Upper lobe of right lung (tissue), 1 donor: ENCODE results near the gene FER1L5. TPM values are rescaled to one million over a fixed set of nuclear protein-coding genes. Genes with fewer than 3 reads are reported as not detected.

Experiments used
- ATAC-seq: fragments of 200-7000 bp; cut with Tn5 transposase; one replicate; pipeline ENCODE4 v1.9.1; 2020; ENCODE audit warnings: mild to moderate bottlenecking, moderate library complexity
- DNase-seq: peaks from one replicate; pipeline ENCODE4 v3.0.0-alpha.2; 2020
- H3K27ac ChIP-seq: fragments of 200-600 bp; one replicate; pipeline ENCODE4 v1.8.0; 2022
- H3K27me3 ChIP-seq: fragments of 200-600 bp; one replicate; pipeline ENCODE4 v1.8.0; 2022; ENCODE audit warnings: mild to moderate bottlenecking
- H3K36me3 ChIP-seq: fragments of 200-600 bp; one replicate; pipeline ENCODE4 v1.8.0; 2022
- H3K4me1 ChIP-seq: fragments of 200-600 bp; one replicate; pipeline ENCODE4 v1.8.0; 2022
- H3K4me3 ChIP-seq: fragments of 200-600 bp; one replicate; pipeline ENCODE4 v1.8.0; 2022; ENCODE audit warnings: mild to moderate bottlenecking
- H3K9me3 ChIP-seq: fragments of 200-600 bp; one replicate; pipeline ENCODE4 v1.8.0; 2022
- CTCF ChIP-seq: fragments of 200-600 bp; IDR thresholded peaks from one replicate; pipeline ENCODE4 v1.8.0; 2022; ENCODE audit warnings: antibody characterized with exemption
- intact Hi-C: fragments of 100-400 bp; cut with DNase I; formaldehyde crosslinking; loops from one replicate; pipeline ENCODE4 v1.11.0; 2022
- total RNA-seq: library from RNA; stranded (reverse); fragmentation: NEBNext Ultra II Directional; extraction: Animal tissue kit (Norgen Biotek cat#: 25700); gene quantifications from one replicate; pipeline ENCODE4 v1.2.1, GENCODE V29; 2021
- donor health status: DM: no; HTN: yes; CAD: no; lungs with severe emphysema.

FER1L5 gene
- total RNA-seq, 1 donor from 2014 or later, result 0.14 TPM

DNA sequence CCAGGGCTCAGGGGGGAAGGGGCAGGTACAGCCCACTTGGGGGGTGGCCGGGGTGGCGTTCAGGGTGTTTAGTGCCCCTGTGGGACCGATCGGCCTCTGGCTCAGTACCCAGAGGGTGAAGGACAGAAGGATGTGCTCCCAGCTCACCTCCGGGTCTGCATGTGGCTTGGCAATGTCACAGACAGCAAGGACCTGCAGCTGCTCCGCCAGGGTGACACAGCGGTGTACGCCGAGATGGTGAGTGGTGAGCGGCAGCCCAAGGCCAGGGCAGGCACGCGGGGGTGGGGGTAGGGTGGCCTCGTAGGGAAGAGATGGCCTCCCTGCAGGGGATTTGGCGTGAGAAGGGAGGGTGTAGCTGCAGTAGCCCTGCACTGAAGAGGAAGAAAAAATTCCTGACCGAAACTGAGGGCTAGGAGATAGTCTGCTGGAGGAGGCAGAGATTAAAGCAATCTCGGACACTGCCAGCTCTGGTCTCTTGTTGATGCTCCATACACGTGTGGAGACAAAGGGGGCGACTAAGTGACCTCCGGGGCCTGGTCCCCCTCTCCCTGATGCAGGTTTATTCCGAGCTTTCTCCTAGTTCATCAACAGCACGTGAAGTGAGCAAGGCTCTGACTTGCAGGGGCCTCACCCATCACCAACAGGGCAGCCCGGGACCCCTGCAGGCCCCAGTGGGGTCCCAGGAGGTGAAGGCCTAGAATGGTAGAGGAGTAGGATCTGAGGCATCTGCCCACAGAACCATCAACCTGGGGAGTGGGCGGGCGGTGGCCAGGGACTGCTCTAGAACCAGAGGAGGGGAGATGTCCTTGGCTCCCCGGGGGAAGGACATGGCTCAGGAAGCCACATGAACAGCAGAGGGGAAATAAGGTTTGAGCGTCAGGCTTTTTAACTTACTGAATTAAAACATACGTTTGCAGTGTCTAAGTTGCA, 45.4 kb downstream of the FER1L5 start:
- no peak for TF ChIP-seq CTCF
- DNase-seq (no peak), ATAC-seq (no peak)
- intact Hi-C loops, result no loop called here
- Histone ChIP-seq H3K4me3 (no peak overlapping the region), H3K27ac (no peak overlapping the region), H3K27me3 (no peaks in the 10 kb centered on the region), H3K36me3 (no peaks in the 10 kb centered on the region), H3K4me1 (peaks cover 11% of the 10 kb centered on the region), H3K9me3 (no peaks in the 10 kb centered on the region)

GRCh38 chr2:96688649-96689430, 46.3 kb downstream of the FER1L5 start:
- TF ChIP-seq CTCF, result no peak
- H3K27ac ChIP-seq, result no peak overlapping the region
- H3K36me3 ChIP-seq, result no peaks in the 10 kb centered on the region
- H3K9me3 ChIP-seq, result no peaks in the 10 kb centered on the region
- no peak for ATAC-seq
- no peak overlapping the region for H3K4me3 ChIP-seq
- peaks cover 11% of the 10 kb centered on the region for H3K4me1 ChIP-seq
- no peak for DNase-seq
- no peaks in the 10 kb centered on the region for H3K27me3 ChIP-seq
- intact Hi-C loops, result no loop called here

DNA sequence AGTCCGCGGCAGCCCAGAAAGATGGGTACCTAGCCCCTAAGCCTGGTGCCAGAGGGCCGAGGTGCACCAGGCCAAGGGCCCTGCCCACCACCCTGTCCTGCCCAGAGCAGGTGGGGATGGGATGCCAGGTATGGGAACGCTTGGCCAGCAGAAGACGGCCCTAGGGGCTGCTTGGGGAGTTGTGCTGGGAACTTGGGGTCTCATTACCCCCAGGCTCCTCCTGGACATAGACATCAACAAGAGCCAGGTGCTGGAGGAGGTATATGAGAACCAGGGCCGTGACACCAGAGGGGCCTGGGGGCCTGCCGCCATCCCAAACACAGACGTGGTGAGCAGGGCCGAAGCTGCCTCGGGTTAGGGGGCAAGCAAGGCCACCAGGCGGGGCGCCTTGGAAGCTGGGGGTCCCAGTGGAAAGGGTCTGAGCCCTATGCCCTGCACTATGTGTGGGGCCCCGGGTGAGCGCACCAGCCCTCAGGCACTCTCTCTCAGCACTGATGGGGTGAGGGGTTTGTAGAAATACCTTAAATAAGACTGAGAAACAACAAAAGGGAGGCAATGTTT, 46.9 kb downstream of the FER1L5 start:
- no peaks in the 10 kb centered on the region for H3K36me3 ChIP-seq
- no peak for TF ChIP-seq CTCF
- peaks cover 11% of the 10 kb centered on the region for H3K4me1 ChIP-seq
- ATAC-seq (no peak), DNase-seq (no peak)
- H3K27ac ChIP-seq, result no peak overlapping the region
- H3K9me3 ChIP-seq, result no peaks in the 10 kb centered on the region
- H3K27me3 ChIP-seq, result no peaks in the 10 kb centered on the region
- intact Hi-C loops, result no loop called here
- no peak overlapping the region for H3K4me3 ChIP-seq

GRCh38 chr2:96690306-96691021, 47.9 kb downstream of the FER1L5 start:
- no peak for TF ChIP-seq CTCF
- intact Hi-C loops, result no loop called here
- H3K4me1 ChIP-seq, result peaks cover 8% of the 10 kb centered on the region
- no peaks in the 10 kb centered on the region for H3K27me3 ChIP-seq
- ATAC-seq (peak; percentile 10), DNase-seq (no peak)
- no peaks in the 10 kb centered on the region for H3K9me3 ChIP-seq
- H3K36me3 ChIP-seq, result no peaks in the 10 kb centered on the region
- no peak overlapping the region for H3K27ac ChIP-seq
- no peak overlapping the region for H3K4me3 ChIP-seq

GRCh38 chr2:96691022-96691612, 48.6 kb downstream of the FER1L5 start:
- H3K36me3 ChIP-seq, result no peaks in the 10 kb centered on the region
- peaks cover 2% of the 10 kb centered on the region for H3K4me1 ChIP-seq
- DNase-seq (no peak), ATAC-seq (no peak)
- no peak overlapping the region for H3K27ac ChIP-seq
- intact Hi-C loops, result no loop called here
- TF ChIP-seq CTCF, result no peak
- no peaks in the 10 kb centered on the region for H3K9me3 ChIP-seq
- no peaks in the 10 kb centered on the region for H3K27me3 ChIP-seq
- H3K4me3 ChIP-seq, result no peak overlapping the region
